Activated CD8-positive, alpha-beta memory T cell treated with anti-CD3 and anti-CD28 coated beads for 48 hours (primary cell): Measurements from ENCODE around the gene PYGO2.
"Not testable (repeated sequence)": the region's sequence is repeated elsewhere in the genome, so short reads cannot be mapped to it uniquely, and the experiment has no call there.

Experiments used
- DNase-seq, 3 experiments: peaks; one replicate each; pipeline ENCODE4 v3.0.0-alpha.2; 2020; ENCODE audit warnings: low read depth in 2 of 3, low spot score in 2 of 3

Gene PYGO2

GRCh38 chr1:155000726-155001424, 39.3 kb upstream of the PYGO2 start:
- DNase-seq, result peak; percentile 66 to 81 (median 79)

GRCh38 chr1:155000411-155000725, 38.8 kb upstream of the PYGO2 start:
- no peak for DNase-seq

DNA sequence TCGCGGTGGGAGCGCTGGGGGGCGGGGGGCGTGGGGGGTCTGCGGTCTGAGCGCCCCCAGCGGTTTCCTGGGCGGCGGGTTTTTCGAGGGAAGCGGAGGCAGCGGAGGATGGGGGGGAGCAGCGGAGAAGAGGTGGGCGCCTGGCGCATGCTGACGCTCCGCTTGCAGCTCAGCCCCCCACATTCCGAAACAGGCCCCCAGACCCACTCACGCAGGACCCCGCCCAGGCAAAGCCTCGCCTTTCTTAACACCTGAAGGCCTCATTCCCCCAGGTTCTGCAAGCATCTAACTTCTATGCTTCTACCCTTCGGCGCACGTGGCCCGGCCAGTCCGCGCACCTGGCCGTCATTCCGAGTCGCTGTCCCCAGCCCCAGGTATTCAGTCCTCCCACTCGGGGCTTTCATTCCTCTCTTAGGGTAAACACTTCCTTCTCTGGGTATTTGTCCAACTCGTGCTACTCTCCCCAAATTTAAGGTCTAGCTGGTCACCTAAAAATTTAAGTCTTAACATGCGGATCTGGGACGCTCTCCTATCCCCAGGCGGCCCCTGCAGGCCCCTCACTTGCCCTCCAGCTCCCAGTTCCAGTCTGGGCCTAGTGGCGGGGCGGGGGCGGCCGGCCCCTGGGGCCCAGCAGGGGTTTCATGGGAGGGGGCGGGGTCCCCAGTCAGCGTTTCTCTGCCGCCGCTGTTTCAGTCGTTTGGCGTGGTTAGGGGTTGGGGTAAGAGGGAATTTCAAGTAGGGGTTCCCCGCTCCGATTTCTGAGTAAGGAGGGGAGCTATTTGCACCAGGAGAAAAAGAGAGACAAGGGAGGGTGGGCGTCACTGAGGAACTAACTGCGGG, 38.2 kb upstream of the PYGO2 start:
- DNase-seq, result peak in 2 of 3 experiments; percentile 46 to 67

GRCh38 chr1:154998818-154999570, 37.4 kb upstream of the PYGO2 start:
- peak; percentile 65 to 76 (median 70) for DNase-seq

DNA sequence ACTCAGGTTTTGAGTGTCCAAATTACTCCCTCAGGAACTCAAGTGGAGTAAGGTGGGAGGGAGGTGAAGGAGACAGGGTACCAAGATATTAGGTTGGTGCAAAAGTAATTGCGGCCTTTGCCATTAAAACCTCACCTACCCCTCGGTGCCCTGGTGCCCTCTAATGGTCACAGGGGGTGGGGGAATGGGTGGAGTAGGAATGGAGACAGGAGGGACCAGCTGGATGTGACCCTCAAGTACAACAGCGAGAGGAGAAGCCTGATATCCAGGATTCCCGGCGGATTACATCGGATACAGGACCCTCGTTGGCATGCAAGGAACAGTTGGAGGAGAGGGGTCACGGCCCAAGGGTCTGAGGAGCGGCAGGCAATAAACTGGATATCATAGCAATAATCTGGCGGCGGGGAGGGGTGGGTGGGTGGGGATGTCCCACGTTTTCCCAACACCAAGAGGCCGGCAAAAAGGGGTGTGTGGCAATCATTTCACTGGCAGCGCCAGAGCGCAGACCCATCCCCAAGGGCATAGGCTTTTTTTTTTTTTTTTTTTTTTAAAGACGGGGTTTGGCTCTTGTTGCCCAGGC, 36.7 kb upstream of the PYGO2 start:
- DNase-seq, result no peak

DNA sequence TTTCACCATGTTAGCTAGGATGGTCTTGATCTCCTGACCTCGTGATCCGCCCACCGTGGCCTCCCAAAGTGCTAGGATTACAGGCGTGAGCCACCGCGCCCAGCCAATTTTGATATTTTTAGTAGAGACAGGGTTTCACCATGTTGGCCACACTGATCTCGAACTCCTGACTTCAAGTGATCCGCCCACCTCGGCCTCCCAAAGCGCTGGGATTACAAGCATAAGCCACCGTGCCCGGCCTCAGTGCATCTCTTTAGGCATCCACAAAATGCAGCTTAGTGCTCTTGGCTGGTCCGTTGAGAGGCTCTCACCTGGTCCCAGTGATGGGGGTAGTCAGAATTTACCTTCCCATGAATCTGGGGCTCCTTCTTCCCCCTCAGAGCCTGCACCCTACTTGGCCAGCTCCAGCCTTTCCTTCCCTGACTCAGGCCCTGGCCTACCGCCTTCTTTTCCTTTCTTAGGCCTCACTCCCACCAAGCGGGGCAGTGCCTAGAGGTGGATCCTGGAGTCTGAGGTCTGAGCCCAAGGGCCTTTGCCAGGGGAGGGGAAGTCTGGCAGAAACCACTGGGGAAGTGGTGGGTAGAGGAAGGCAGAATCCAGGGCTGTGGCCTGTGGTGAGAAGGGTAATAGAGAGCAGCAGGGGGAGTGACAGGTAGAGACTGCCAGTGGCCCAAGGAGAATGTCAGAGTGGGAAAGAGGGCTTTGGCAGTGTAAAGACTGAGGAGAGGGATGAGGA, 35.6 kb upstream of the PYGO2 start:
- no peak for DNase-seq

- not testable (repeated sequence) for DNase-seq
Measured at GRCh38 chr1:154995301-154995983, 33.9 kb upstream of the PYGO2 start.

DNA sequence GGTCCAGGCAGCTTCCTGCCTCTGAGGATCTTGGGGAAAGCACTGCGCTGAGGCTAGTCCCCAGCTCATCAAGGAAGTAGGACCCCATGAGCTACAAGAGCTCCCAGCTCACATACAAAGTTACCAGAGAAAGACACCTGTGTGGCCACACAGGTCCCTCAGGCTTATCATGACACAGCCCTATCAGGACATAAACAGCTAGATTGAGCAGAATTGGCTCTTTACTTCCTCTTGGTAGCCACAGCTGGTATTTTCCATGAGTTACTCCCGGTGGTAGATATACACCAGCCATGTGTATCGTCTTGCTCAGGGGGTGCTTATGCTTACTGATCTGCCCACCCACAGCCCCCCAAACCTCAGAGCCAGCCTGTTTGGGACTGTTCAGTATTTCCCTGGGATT, 33.0 kb upstream of the PYGO2 start:
- DNase-seq, result no peak

DNA sequence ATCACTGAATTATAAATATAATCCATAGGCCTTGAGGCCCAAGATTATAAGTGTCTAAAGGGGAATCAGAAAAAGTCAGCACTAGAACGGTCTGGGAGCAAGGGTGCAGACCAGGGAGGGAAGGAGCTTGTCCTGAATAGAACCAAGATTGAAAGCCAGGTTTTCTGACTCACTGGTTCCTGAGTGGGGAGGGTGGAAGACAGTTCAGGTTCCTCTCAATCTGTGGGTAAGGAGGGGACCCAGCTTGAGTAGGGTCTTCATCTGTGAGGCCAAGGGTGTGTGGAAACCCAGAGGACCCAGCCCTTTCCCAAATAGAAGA, 32.6 kb upstream of the PYGO2 start:
- no peak for DNase-seq

- no peak for DNase-seq
Measured at GRCh38 chr1:154993572-154994268, 32.1 kb upstream of the PYGO2 start, which contains the start of gene LENEP. TSS of gene LENEP (plus strand) at chr1:154993586. CDS start at chr1:154993608, 22 bp downstream.

- no peak for DNase-seq
Measured at GRCh38 chr1:154992721-154993571, 31.4 kb upstream of the PYGO2 start.

- no peak for DNase-seq
Measured at GRCh38 chr1:154990276-154990675, 28.7 kb upstream of the PYGO2 start.

- DNase-seq, result no peak
Measured at GRCh38 chr1:154989195-154989860, 27.7 kb upstream of the PYGO2 start.

DNA sequence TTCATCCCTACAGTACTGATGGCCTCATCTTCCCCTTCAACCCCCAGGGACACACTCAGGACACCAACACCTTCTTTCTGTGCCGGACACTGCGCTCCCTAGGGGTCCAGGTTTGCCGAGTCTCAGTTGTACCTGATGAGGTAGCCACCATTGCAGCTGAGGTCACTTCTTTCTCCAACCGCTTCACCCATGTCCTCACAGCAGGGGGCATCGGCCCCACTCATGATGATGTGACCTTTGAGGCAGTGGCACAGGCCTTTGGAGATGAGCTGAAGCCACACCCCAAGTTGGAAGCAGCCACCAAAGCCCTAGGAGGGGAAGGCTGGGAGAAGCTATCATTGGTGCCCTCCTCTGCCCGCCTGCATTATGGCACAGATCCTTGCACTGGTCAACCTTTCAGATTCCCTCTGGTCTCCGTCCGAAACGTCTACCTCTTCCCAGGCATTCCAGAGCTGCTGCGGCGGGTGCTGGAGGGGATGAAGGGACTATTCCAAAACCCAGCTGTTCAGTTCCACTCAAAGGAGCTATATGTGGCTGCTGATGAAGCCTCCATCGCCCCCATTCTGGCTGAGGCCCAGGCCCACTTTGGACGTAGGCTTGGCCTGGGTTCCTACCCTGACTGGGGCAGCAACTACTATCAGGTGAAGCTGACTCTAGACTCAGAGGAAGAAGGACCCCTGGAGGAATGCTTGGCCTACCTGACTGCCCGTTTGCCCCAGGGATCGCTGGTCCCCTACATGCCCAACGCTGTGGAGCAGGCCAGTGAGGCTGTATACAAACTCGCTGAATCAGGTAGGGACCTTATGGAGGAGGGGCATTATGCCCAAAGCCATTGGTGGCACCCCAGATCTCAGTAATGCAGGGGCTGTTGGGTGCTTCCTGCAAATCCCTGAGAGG, 26.7 kb upstream of the PYGO2 start:
- no peak for DNase-seq

DNA sequence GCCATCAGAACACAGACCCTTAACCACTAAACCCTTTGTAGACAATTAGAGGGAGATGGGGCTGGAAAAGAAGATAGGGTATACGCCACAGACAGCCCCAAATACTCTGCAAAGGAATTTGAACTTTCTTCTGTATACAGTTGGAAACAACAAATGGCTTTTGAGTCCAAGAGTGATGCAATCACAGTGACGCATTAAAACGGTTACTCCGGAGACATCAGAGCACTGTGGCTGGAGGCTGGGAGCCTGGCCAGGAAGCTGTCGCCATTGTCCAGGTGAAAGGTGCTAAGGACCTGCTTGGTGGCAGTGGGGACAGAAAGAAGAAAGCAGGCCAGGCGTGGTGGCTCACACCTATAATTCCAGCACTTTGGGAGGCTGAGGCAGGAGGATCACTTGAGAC, 25.7 kb upstream of the PYGO2 start:
- DNase-seq, result no peak

DNA sequence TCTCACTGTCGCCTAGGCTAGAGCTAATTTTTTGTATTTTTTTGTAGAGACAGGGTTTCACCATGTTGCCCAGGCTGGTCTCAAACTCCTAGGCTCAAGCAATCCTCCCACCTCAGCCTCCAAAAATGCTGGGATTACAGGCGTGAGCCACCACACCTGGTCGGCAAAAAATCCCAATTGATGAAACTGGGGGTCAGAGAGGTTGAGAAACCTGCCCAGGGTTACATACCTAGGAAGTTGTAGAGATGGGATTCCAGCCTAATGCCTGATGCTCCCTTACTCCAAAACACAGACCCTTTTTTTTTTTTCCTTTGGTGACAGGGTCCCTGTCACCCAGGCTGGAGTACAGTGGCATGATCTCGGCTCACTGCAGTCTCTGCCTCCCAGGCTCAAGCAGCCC, 25.2 kb upstream of the PYGO2 start:
- not testable (repeated sequence) for DNase-seq

DNA sequence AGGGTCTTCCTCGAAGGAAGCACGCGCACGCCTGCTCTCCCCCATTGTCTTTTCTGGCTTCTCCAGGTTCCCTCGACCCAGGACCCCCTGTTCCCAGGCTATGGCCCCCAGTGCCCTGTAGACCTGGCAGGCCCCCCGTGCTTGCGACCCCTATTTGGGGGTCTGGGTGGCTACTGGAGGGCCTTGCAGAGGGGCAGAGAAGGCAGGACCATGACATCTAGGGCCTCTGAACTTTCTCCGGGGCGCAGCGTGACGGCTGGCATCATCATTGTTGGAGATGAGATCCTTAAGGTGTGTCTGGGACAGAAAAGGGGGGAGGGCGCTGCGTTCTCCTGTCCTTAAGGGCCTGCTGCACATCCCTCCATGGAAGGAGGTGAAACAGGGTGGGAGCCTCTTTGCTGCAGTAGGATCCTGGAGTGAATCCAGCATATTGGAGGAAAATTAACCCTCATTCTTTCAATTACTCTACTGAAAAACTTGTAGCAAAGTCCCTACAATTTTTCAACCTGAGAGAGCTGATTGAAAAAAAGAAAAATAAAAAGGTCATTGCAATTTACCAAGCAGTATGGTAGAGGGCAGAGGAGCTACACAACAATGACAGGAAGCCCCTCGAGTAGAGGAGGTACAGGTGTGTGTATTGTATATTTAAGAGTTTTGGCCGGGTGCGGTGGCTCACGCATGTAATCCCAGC, 22.3 kb upstream of the PYGO2 start:
- no peak for DNase-seq
